WTC11 (cell line): Measurements from ENCODE around the gene AP5Z1. TPM values are rescaled to one million over a fixed set of nuclear protein-coding genes. Genes with fewer than 3 reads are reported as not detected.
A peak's percentile ranks its signal among the peaks of the same experiment; 100 is the strongest.

Experiments used
- ATAC-seq: fragments of 200-7000 bp; cut with Tn5 transposase; 2 replicates; pipeline ENCODE4 v1.10.0; 2021; ENCODE audit warnings: mild to moderate bottlenecking, moderate library complexity
- CTCF ChIA-PET: fragments of 300-600 bp; sonication (Branson Sonifier 250); formaldehyde crosslinking; loops from one replicate; lab custom pipeline; 2021; ENCODE audit warnings: antibody characterized with exemption; lab: Charles Lee
- POLR2A ChIA-PET: fragments of 350-600 bp; sonication (Branson Sonifier 250); formaldehyde crosslinking; loops from one replicate; lab custom pipeline; 2021; ENCODE audit warnings: antibody characterized with exemption; lab: Charles Lee
- DNase-seq: peaks from one replicate; pipeline ENCODE4 v3.0.0; 2021; ENCODE audit warnings: low spot score
- H3K27ac Mint-ChIP-seq: 2 replicates; pipeline ENCODE4 v1.8.0; 2021; ENCODE audit warnings: mixed read lengths
- H3K27me3 Mint-ChIP-seq: 2 replicates; pipeline ENCODE4 v1.8.0; 2021; ENCODE audit warnings: low read depth, mild to moderate bottlenecking, moderate library complexity, mixed read lengths
- H3K36me3 Mint-ChIP-seq: 2 replicates; pipeline ENCODE4 v1.8.0; 2021; ENCODE audit warnings: mixed read lengths
- H3K4me1 Mint-ChIP-seq: 2 replicates; pipeline ENCODE4 v1.8.0; 2022; ENCODE audit warnings: mixed read lengths
- H3K4me3 Mint-ChIP-seq: 2 replicates; pipeline ENCODE4 v1.8.0; 2021; ENCODE audit warnings: mild to moderate bottlenecking, moderate library complexity, mixed read lengths
- H3K9me3 Mint-ChIP-seq: 2 replicates; pipeline ENCODE4 v1.8.0; 2021; ENCODE audit warnings: mixed read lengths
- ATF3 ChIP-seq: sonication (generic); formaldehyde crosslinking; conservative IDR thresholded peaks from 2 replicates; pipeline ENCODE4 v1.8.1; 2022; ENCODE audit warnings: mild to moderate bottlenecking, missing genetic modification reagents
- ETV6 ChIP-seq: sonication (generic); formaldehyde crosslinking; IDR thresholded peaks from 2 replicates; pipeline ENCODE4 v1.8.1; 2022; ENCODE audit warnings: mild to moderate bottlenecking, missing genetic modification reagents
- FOXJ3 ChIP-seq: sonication (generic); formaldehyde crosslinking; IDR thresholded peaks from 2 replicates; pipeline ENCODE4 v1.9.0; 2021; ENCODE audit warnings: missing genetic modification reagents, mild to moderate bottlenecking, borderline replicate concordance
- MAX ChIP-seq: sonication (generic); formaldehyde crosslinking; IDR thresholded peaks from 2 replicates; pipeline ENCODE4 v1.8.0; 2022; ENCODE audit warnings: mild to moderate bottlenecking, missing genetic modification reagents
- NFE2L1 ChIP-seq: sonication (generic); formaldehyde crosslinking; IDR thresholded peaks from 2 replicates; pipeline ENCODE4 v1.8.1; 2023; ENCODE audit warnings: missing genetic modification reagents
- PRDM15 ChIP-seq: sonication (generic); formaldehyde crosslinking; IDR thresholded peaks from 2 replicates; pipeline ENCODE4 v1.8.0; 2022; ENCODE audit warnings: missing genetic modification reagents
- RELA ChIP-seq: sonication (generic); formaldehyde crosslinking; IDR thresholded peaks from 2 replicates; pipeline ENCODE4 v1.8.1; 2022; ENCODE audit warnings: missing genetic modification reagents, mild to moderate bottlenecking, borderline replicate concordance
- ZNF425 ChIP-seq: fragments of 250-450 bp; sonication (Bioruptor Pico); conservative IDR thresholded peaks from 2 replicates; pipeline ENCODE4 v1.9.0; 2021; ENCODE audit warnings: mild to moderate bottlenecking
- ZNF532 ChIP-seq: fragments of 250-450 bp; sonication (Bioruptor Pico); IDR thresholded peaks from 2 replicates; pipeline ENCODE4 v1.9.0; 2021; ENCODE audit warnings: mild to moderate bottlenecking, borderline replicate concordance
- total RNA-seq: library from RNA; stranded (reverse); gene quantifications from 3 replicates; pipeline ENCODE4 v1.2.3, GENCODE V29; 2021

AP5Z1 gene
- total RNA-seq, 1 experiment from 2014 or later = 29.4 TPM

GRCh38 chr7:4837803-4838625 lies 62.6 kb downstream of the AP5Z1 start (continued):
- no peak for TF ChIP-seq ZNF425
- TF ChIP-seq MAX (CRISPR knock-in tag) = no peak
- TF ChIP-seq ETV6 = no peak
- TF ChIP-seq RELA (CRISPR knock-in tag) = no peak
- TF ChIP-seq ZNF532 (CRISPR knock-in tag) = no peak
- no peak for TF ChIP-seq FOXJ3 (CRISPR knock-in tag)
- TF ChIP-seq ATF3 (CRISPR knock-in tag) = no peak

GRCh38 chr7:4838626-4839334 lies 63.4 kb downstream of the AP5Z1 start:
- ChIA-PET POLR2A (no interaction called here), CTCF (interaction anchor here (1.8 to 2.3 kb wide), 2 partner anchors 9 to 45 kb away, joined by 5 to 6 read pairs; partner anchors contain the start of gene RADIL)
- H3K36me3 Mint-ChIP-seq = no peaks in the 10 kb centered on the region
- H3K27ac Mint-ChIP-seq = peak overlapping the region; percentile 33; the same call in 1 of the 2 replicates
- no peaks in the 10 kb centered on the region for H3K9me3 Mint-ChIP-seq
- TF ChIP-seq NFE2L1 (CRISPR knock-in tag) (no peak), ETV6 (no peak), PRDM15 (CRISPR knock-in tag) (0 out of 2 replicates have a peak, but pooled peaks have one; percentile 19)
- TF ChIP-seq, all 79 proteins: peak for 1
- Mint-ChIP-seq H3K4me1 (0 out of 2 replicates have a peak, but pooled peaks cover 5% of the 10 kb centered on the region), H3K27me3 (no peaks in the 10 kb centered on the region), H3K4me3 (no peak overlapping the region)
- no peak for DNase-seq
- ATAC-seq = no peak
